ENCODE data around the gene LUZP2. TPM values are rescaled to one million over a fixed set of nuclear protein-coding genes. Genes with fewer than 3 reads are reported as not detected.

LUZP2 gene
- total RNA-seq, 3 donors from 2014 or later, result 1.6 to 5.6 (median 4.4) TPM

- H3K9me3 ChIP-seq, result no peaks in the 10 kb centered on the region
- ATAC-seq (no peak), DNase-seq (no peak)
- no peaks in the 10 kb centered on the region for H3K36me3 ChIP-seq (ENCODE audit: low read depth)
- intact Hi-C loops (cut with DNase I, micrococcal nuclease), result no loop called here
- TF ChIP-seq CTCF (IDR thresholded peaks at IDR 0.05), result no peak
- H3K4me3 ChIP-seq, result no peak overlapping the region
- H3K4me1 ChIP-seq (ENCODE audit: low read depth), result no peaks in the 10 kb centered on the region
Measured at GRCh38 chr11:24755260-24755839, 258.5 kb downstream of the LUZP2 start.

- no peak for TF ChIP-seq CTCF (IDR thresholded peaks at IDR 0.05)
- H3K9me3 ChIP-seq, result no peaks in the 10 kb centered on the region
- H3K4me3 ChIP-seq, result no peak overlapping the region
- no peak for DNase-seq
- intact Hi-C loops (cut with DNase I, micrococcal nuclease), result no loop called here
- H3K36me3 ChIP-seq (ENCODE audit: low read depth), result no peaks in the 10 kb centered on the region
- no peak for ATAC-seq
- H3K4me1 ChIP-seq (ENCODE audit: low read depth), result no peaks in the 10 kb centered on the region
Measured at GRCh38 chr11:24759742-24760141, 262.9 kb downstream of the LUZP2 start.

- intact Hi-C loops (cut with DNase I, micrococcal nuclease), result no loop called here
- Histone ChIP-seq H3K36me3 (ENCODE audit: low read depth) (no peaks in the 10 kb centered on the region), H3K4me1 (ENCODE audit: low read depth) (no peaks in the 10 kb centered on the region), H3K4me3 (no peak overlapping the region), H3K9me3 (no peaks in the 10 kb centered on the region)
- TF ChIP-seq CTCF (IDR thresholded peaks at IDR 0.05), result no peak
- ATAC-seq (no peak), DNase-seq (no peak)
Measured at GRCh38 chr11:24760681-24761080, 263.8 kb downstream of the LUZP2 start.

GRCh38 chr11:24762076-24762475 lies 265.2 kb downstream of the LUZP2 start:
- H3K9me3 ChIP-seq, result no peaks in the 10 kb centered on the region
- no peaks in the 10 kb centered on the region for H3K4me1 ChIP-seq (ENCODE audit: low read depth)
- DNase-seq, result no peak
- ATAC-seq, result no peak
- H3K36me3 ChIP-seq (ENCODE audit: low read depth), result no peaks in the 10 kb centered on the region
- TF ChIP-seq CTCF (IDR thresholded peaks at IDR 0.05), result no peak
- no peak overlapping the region for H3K4me3 ChIP-seq
- intact Hi-C loops (cut with DNase I, micrococcal nuclease), result no loop called here

GRCh38 chr11:24767411-24767810 lies 270.6 kb downstream of the LUZP2 start:
- no peak for ATAC-seq
- H3K36me3 ChIP-seq (ENCODE audit: low read depth), result no peaks in the 10 kb centered on the region
- intact Hi-C loops (cut with DNase I, micrococcal nuclease), result no loop called here

More at GRCh38 chr11:24767411-24767810, 270.6 kb downstream of the LUZP2 start:
- no peak for DNase-seq
- no peaks in the 10 kb centered on the region for H3K4me1 ChIP-seq (ENCODE audit: low read depth)
- no peak for TF ChIP-seq CTCF (IDR thresholded peaks at IDR 0.05)
- H3K9me3 ChIP-seq, result no peaks in the 10 kb centered on the region
- H3K4me3 ChIP-seq, result no peak overlapping the region
